Peyer's patch (tissue), 4 donors: Measurements from ENCODE around the gene TNFSF15.

Source experiments
- CTCF ChIP-seq, 6 experiments: fragments of 450-650 bp in 4 of 6; fragments of 200-600 bp in 2 of 6; sonication (generic) in 1 of 6; IDR thresholded peaks; one replicate each; pipeline ENCODE4 v1.5.1; 2017 to 2019; ENCODE audit warnings: antibody characterized with exemption in 6 of 6, mild to moderate bottlenecking in 3 of 6, moderate library complexity in 1 of 6
- POLR2A ChIP-seq, 2 donors: fragments of 450-650 bp; IDR thresholded peaks; one replicate each; pipeline ENCODE4 v1.5.1; 2017; ENCODE audit warnings: antibody characterized with exemption in 2 of 2, mild to moderate bottlenecking in 2 of 2, moderate library complexity in 2 of 2

GRCh38 chr9:114850871-114851270 lies 45.0 kb upstream of the TNFSF15 start:
- TF ChIP-seq CTCF (IDR thresholded peaks at IDR 0.05) (no peak), POLR2A (IDR thresholded peaks at IDR 0.05) (no peak)
